ENCODE data around the gene NR5A1.

The NR5A1 gene

GRCh38 chr9:124526174-124526573, 19.0 kb upstream of the NR5A1 start:
- H3K4me1 ChIP-seq (ENCODE audit: insufficient read depth, low read length), result no peaks in the 10 kb centered on the region; the same call in 1 of the 2 replicates
- no peaks in the 10 kb centered on the region for H3K9me3 ChIP-seq (ENCODE audit: control insufficient read depth, insufficient read depth, low read length)
- H3K9ac ChIP-seq (ENCODE audit: low read depth, low read length), result no peak overlapping the region
- H3K36me3 ChIP-seq (ENCODE audit: insufficient read depth, low read length), result no peaks in the 10 kb centered on the region

GRCh38 chr9:124522121-124523098, 15.2 kb upstream of the NR5A1 start:
- Histone ChIP-seq H3K4me1 (ENCODE audit: insufficient read depth, low read length) (no peaks in the 10 kb centered on the region; the same call in 1 of the 2 replicates), H3K9me3 (ENCODE audit: control insufficient read depth, insufficient read depth, low read length) (no peaks in the 10 kb centered on the region), H3K36me3 (ENCODE audit: insufficient read depth, low read length) (no peaks in the 10 kb centered on the region; the same call in 1 of the 2 replicates), H3K9ac (ENCODE audit: low read depth, low read length) (no peak overlapping the region)

- no peaks in the 10 kb centered on the region; the same call in 1 of the 2 replicates for H3K36me3 ChIP-seq (ENCODE audit: insufficient read depth, low read length)
- no peaks in the 10 kb centered on the region for H3K9me3 ChIP-seq (ENCODE audit: control insufficient read depth, insufficient read depth, low read length)
- no peak overlapping the region for H3K9ac ChIP-seq (ENCODE audit: low read depth, low read length)
- H3K4me1 ChIP-seq (ENCODE audit: insufficient read depth, low read length), result no peaks in the 10 kb centered on the region; the same call in 1 of the 2 replicates
Observed at GRCh38 chr9:124521142-124521541, 13.9 kb upstream of the NR5A1 start.

GRCh38 chr9:124520206-124520596, 13.0 kb upstream of the NR5A1 start:
- Histone ChIP-seq H3K4me1 (ENCODE audit: insufficient read depth, low read length) (no peaks in the 10 kb centered on the region; the same call in 1 of the 2 replicates), H3K9ac (ENCODE audit: low read depth, low read length) (no peak overlapping the region), H3K36me3 (ENCODE audit: insufficient read depth, low read length) (no peaks in the 10 kb centered on the region; the same call in 1 of the 2 replicates), H3K9me3 (ENCODE audit: control insufficient read depth, insufficient read depth, low read length) (no peaks in the 10 kb centered on the region)

- H3K9me3 ChIP-seq (ENCODE audit: control insufficient read depth, insufficient read depth, low read length), result no peaks in the 10 kb centered on the region
- H3K36me3 ChIP-seq (ENCODE audit: insufficient read depth, low read length), result no peaks in the 10 kb centered on the region; the same call in 1 of the 2 replicates
- no peak overlapping the region for H3K9ac ChIP-seq (ENCODE audit: low read depth, low read length)
- H3K4me1 ChIP-seq (ENCODE audit: insufficient read depth, low read length), result no peaks in the 10 kb centered on the region; the same call in 1 of the 2 replicates
Observed at GRCh38 chr9:124518116-124518515, 10.9 kb upstream of the NR5A1 start.

GRCh38 chr9:124517600-124517999, 10.4 kb upstream of the NR5A1 start:
- no peaks in the 10 kb centered on the region for H3K9me3 ChIP-seq (ENCODE audit: control insufficient read depth, insufficient read depth, low read length)
- no peaks in the 10 kb centered on the region; the same call in 1 of the 2 replicates for H3K4me1 ChIP-seq (ENCODE audit: insufficient read depth, low read length)
- no peak overlapping the region for H3K9ac ChIP-seq (ENCODE audit: low read depth, low read length)
- no peaks in the 10 kb centered on the region; the same call in 1 of the 2 replicates for H3K36me3 ChIP-seq (ENCODE audit: insufficient read depth, low read length)

- H3K4me1 ChIP-seq (ENCODE audit: insufficient read depth, low read length), result peaks cover 12% of the 10 kb centered on the region; the same call in 1 of the 2 replicates
- H3K9ac ChIP-seq (ENCODE audit: low read depth, low read length), result no peak overlapping the region
- no peaks in the 10 kb centered on the region for H3K9me3 ChIP-seq (ENCODE audit: control insufficient read depth, insufficient read depth, low read length)
- H3K36me3 ChIP-seq (ENCODE audit: insufficient read depth, low read length), result no peaks in the 10 kb centered on the region
Observed at GRCh38 chr9:124514874-124515273, 7.7 kb upstream of the NR5A1 start.

GRCh38 chr9:124514125-124514524, 6.9 kb upstream of the NR5A1 start:
- Histone ChIP-seq H3K9me3 (ENCODE audit: control insufficient read depth, insufficient read depth, low read length) (no peaks in the 10 kb centered on the region), H3K36me3 (ENCODE audit: insufficient read depth, low read length) (no peaks in the 10 kb centered on the region), H3K9ac (ENCODE audit: low read depth, low read length) (no peak overlapping the region), H3K4me1 (ENCODE audit: insufficient read depth, low read length) (peaks cover 12% of the 10 kb centered on the region; the same call in 1 of the 2 replicates)

- Histone ChIP-seq H3K36me3 (ENCODE audit: insufficient read depth, low read length) (no peaks in the 10 kb centered on the region), H3K4me1 (ENCODE audit: insufficient read depth, low read length) (peaks cover 12% of the 10 kb centered on the region; the same call in 1 of the 2 replicates), H3K9ac (ENCODE audit: low read depth, low read length) (no peak overlapping the region), H3K9me3 (ENCODE audit: control insufficient read depth, insufficient read depth, low read length) (no peaks in the 10 kb centered on the region)
Observed at GRCh38 chr9:124513376-124513994, 6.3 kb upstream of the NR5A1 start.

- Histone ChIP-seq H3K4me1 (ENCODE audit: insufficient read depth, low read length) (peaks cover 12% of the 10 kb centered on the region; the same call in 1 of the 2 replicates), H3K9me3 (ENCODE audit: control insufficient read depth, insufficient read depth, low read length) (no peaks in the 10 kb centered on the region), H3K36me3 (ENCODE audit: insufficient read depth, low read length) (no peaks in the 10 kb centered on the region), H3K9ac (ENCODE audit: low read depth, low read length) (no peak overlapping the region)
Observed at GRCh38 chr9:124512806-124513204, 5.6 kb upstream of the NR5A1 start.

- Histone ChIP-seq H3K4me1 (ENCODE audit: insufficient read depth, low read length) (peaks cover 12% of the 10 kb centered on the region; the same call in 1 of the 2 replicates), H3K36me3 (ENCODE audit: insufficient read depth, low read length) (no peaks in the 10 kb centered on the region), H3K9ac (ENCODE audit: low read depth, low read length) (no peak overlapping the region), H3K9me3 (ENCODE audit: control insufficient read depth, insufficient read depth, low read length) (no peaks in the 10 kb centered on the region)
Observed at GRCh38 chr9:124511891-124512805, 4.9 kb upstream of the NR5A1 start.

GRCh38 chr9:124511426-124511840, 4.2 kb upstream of the NR5A1 start:
- Histone ChIP-seq H3K36me3 (ENCODE audit: insufficient read depth, low read length) (no peaks in the 10 kb centered on the region), H3K9ac (ENCODE audit: low read depth, low read length) (no peak overlapping the region), H3K9me3 (ENCODE audit: control insufficient read depth, insufficient read depth, low read length) (no peaks in the 10 kb centered on the region), H3K4me1 (ENCODE audit: insufficient read depth, low read length) (peaks cover 12% of the 10 kb centered on the region; the same call in 1 of the 2 replicates)

GRCh38 chr9:124510650-124511425, 3.6 kb upstream of the NR5A1 start:
- no peak overlapping the region for H3K9ac ChIP-seq (ENCODE audit: low read depth, low read length)
- no peaks in the 10 kb centered on the region for H3K36me3 ChIP-seq (ENCODE audit: insufficient read depth, low read length)
- no peaks in the 10 kb centered on the region for H3K9me3 ChIP-seq (ENCODE audit: control insufficient read depth, insufficient read depth, low read length)
- peaks cover 17% of the 10 kb centered on the region; the same call in 1 of the 2 replicates for H3K4me1 ChIP-seq (ENCODE audit: insufficient read depth, low read length)

All from ES-I3 (cell line).